ENCODE measurements around the gene LGALS16.

GRCh38 chr19:39704181-39705044, 48.7 kb downstream of the LGALS16 start, which contains the start of gene LGALS14:
- TF ChIP-seq EP300 (IDR thresholded peaks at IDR 0.05; ENCODE audit: borderline replicate concordance) (no peak), NFIC (IDR thresholded peaks at IDR 0.05) (peak; percentile 18; the same call in 1 of the 2 replicates), TAF1 (IDR thresholded peaks at IDR 0.05; ENCODE audit: low read depth) (no peak), YY1 (IDR thresholded peaks at IDR 0.05; ENCODE audit: low read depth) (no peak)
- TF ChIP-seq, protein P1, sequence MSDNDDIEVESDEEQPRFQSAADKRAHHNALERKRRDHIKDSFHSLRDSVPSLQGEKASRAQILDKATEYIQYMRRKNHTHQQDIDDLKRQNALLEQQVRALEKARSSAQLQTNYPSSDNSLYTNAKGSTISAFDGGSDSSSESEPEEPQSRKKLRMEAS (IDR thresholded peaks at IDR 0.05), result no peak
